Tibial nerve (tissue), 3 donors: ENCODE results near the gene ANKRD35.

Experiments
- CTCF ChIP-seq, 5 experiments: fragments of 200-600 bp in 3 of 5; fragments of 450-650 bp in 2 of 5; sonication (generic) in 3 of 5; IDR thresholded peaks; one replicate each; pipeline ENCODE4 v1.5.1; 2016 to 2019; ENCODE audit warnings: antibody characterized with exemption in 5 of 5, mild to moderate bottlenecking in 3 of 5, moderate library complexity in 2 of 5
- POLR2A ChIP-seq, 2 donors: fragments of 450-650 bp; IDR thresholded peaks; one replicate each; pipeline ENCODE4 v1.6.1; 2017; ENCODE audit warnings: antibody characterized with exemption in 2 of 2, mild to moderate bottlenecking in 2 of 2, moderate library complexity in 2 of 2

GRCh38 chr1:145859491-145860023 lies 26.1 kb downstream of the ANKRD35 start:
- TF ChIP-seq CTCF (IDR thresholded peaks at IDR 0.05), result peak in 3 of 5 experiments; percentile 9 to 48 (median 48)
- TF ChIP-seq POLR2A (IDR thresholded peaks at IDR 0.05), result peak; percentile 76 to 83
